BLaER1 (cell line): ENCODE data around the gene MAPK10.
"Not testable (repeated sequence)": the region's sequence is repeated elsewhere in the genome, so short reads cannot be mapped to it uniquely, and the experiment has no call there.

Experiments used
- H3K27ac ChIP-seq: shearing (Covaris generic); formaldehyde crosslinking; 2 replicates; pipeline ENCODE4 v1.8.1; 2022
- H3K27me3 ChIP-seq: shearing (Covaris generic); formaldehyde crosslinking; 2 replicates; pipeline ENCODE4 v1.8.1; 2022
- H3K36me3 ChIP-seq: shearing (Covaris generic); formaldehyde crosslinking; 2 replicates; pipeline ENCODE4 v1.8.1; 2022
- H3K4me1 ChIP-seq: shearing (Covaris generic); formaldehyde crosslinking; 2 replicates; pipeline ENCODE4 v1.8.1; 2022
- H3K4me2 ChIP-seq: shearing (Covaris generic); formaldehyde crosslinking; 2 replicates; pipeline ENCODE4 v1.8.1; 2022
- H3K4me3 ChIP-seq: shearing (Covaris generic); formaldehyde crosslinking; 2 replicates; pipeline ENCODE4 v1.8.1; 2022
- H3K9ac ChIP-seq: shearing (Covaris generic); formaldehyde crosslinking; 2 replicates; pipeline ENCODE4 v1.8.1; 2022
- H3K9me3 ChIP-seq: shearing (Covaris generic); formaldehyde crosslinking; 2 replicates; pipeline ENCODE4 v1.8.1; 2022
- H4K20me1 ChIP-seq: shearing (Covaris generic); formaldehyde crosslinking; 2 replicates; pipeline ENCODE4 v1.8.1; 2022
- Cebpa-rat ChIP-seq: shearing (Covaris generic); IDR thresholded peaks from 2 replicates; pipeline ENCODE4 v1.8.1; 2022

Gene MAPK10

GRCh38 chr4:86346320-86346719 is 13.5 kb downstream of the MAPK10 start:
- H3K9me3 ChIP-seq, result no peaks in the 10 kb centered on the region
- no peaks in the 10 kb centered on the region for H3K36me3 ChIP-seq
- H3K9ac ChIP-seq, result no peak overlapping the region
- TF ChIP-seq Cebpa-rat, result no peak
- no peak overlapping the region for H3K4me3 ChIP-seq
- no peak overlapping the region for H3K27ac ChIP-seq
- no peaks in the 10 kb centered on the region for H3K27me3 ChIP-seq
- H4K20me1 ChIP-seq, result no peaks in the 10 kb centered on the region
- no peak overlapping the region for H3K4me2 ChIP-seq
- no peaks in the 10 kb centered on the region for H3K4me1 ChIP-seq

DNA sequence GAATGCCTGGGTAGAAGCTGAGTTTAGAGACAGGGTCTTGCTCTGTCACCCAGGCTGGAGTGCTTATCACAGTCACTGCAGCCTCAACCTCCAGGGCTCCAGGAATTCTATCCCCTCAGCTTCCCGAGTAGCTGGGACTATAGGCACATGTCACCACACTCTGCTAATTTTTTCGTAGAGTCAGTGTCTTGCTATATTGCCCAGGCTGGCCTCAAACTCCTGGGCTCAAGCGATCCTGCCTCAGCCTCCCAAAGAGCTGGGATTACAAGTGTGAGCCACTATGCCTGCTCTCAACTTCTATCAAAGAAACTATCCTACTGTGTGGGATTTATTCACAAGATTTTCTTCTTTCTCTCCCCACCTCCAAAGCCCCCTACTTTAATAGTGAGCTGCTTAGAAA is 15.7 kb downstream of the MAPK10 start:
- Histone ChIP-seq H3K4me2 (no peak overlapping the region), H3K4me1 (no peaks in the 10 kb centered on the region), H3K27ac (no peak overlapping the region), H3K4me3 (no peak overlapping the region), H4K20me1 (no peaks in the 10 kb centered on the region), H3K27me3 (no peaks in the 10 kb centered on the region), H3K36me3 (no peaks in the 10 kb centered on the region), H3K9ac (no peak overlapping the region), H3K9me3 (no peaks in the 10 kb centered on the region)
- TF ChIP-seq Cebpa-rat, result no peak

- H3K9ac ChIP-seq, result no peak overlapping the region
- no peaks in the 10 kb centered on the region for H3K9me3 ChIP-seq
- H3K27ac ChIP-seq, result no peak overlapping the region
- H3K36me3 ChIP-seq, result no peaks in the 10 kb centered on the region
- H3K4me1 ChIP-seq, result no peaks in the 10 kb centered on the region
- H3K27me3 ChIP-seq, result no peaks in the 10 kb centered on the region
- H4K20me1 ChIP-seq, result no peaks in the 10 kb centered on the region
- no peak overlapping the region for H3K4me2 ChIP-seq
- H3K4me3 ChIP-seq, result no peak overlapping the region
- TF ChIP-seq Cebpa-rat, result no peak
These were observed 20.9 kb downstream of the MAPK10 start for GRCh38 chr4:86338989-86339388.

DNA sequence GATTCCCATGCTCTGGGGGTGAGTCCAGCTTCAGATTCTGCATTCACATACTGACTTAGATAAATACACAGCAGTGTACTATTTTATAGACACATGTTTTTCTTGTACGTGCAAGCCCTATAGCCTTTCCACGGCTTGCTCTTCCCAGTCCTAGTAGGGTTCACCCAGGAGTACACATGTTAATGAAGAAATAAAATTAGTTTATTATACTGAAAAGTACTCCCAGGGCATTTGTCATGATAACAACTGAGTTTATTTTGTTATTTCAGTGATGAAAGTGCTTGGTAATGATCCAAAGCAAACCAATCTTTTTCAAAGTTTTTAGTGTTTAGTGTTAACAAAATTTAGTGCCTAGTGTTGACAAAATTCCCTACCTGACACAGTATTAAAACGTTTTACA is 21.3 kb downstream of the MAPK10 start:
- H3K27ac ChIP-seq, result no peak overlapping the region
- no peaks in the 10 kb centered on the region for H3K36me3 ChIP-seq
- H4K20me1 ChIP-seq, result no peaks in the 10 kb centered on the region
- H3K4me2 ChIP-seq, result no peak overlapping the region
- H3K4me1 ChIP-seq, result no peaks in the 10 kb centered on the region
- no peak overlapping the region for H3K9ac ChIP-seq
- H3K4me3 ChIP-seq, result no peak overlapping the region
- no peak for TF ChIP-seq Cebpa-rat
- H3K9me3 ChIP-seq, result no peaks in the 10 kb centered on the region
- no peaks in the 10 kb centered on the region for H3K27me3 ChIP-seq

DNA sequence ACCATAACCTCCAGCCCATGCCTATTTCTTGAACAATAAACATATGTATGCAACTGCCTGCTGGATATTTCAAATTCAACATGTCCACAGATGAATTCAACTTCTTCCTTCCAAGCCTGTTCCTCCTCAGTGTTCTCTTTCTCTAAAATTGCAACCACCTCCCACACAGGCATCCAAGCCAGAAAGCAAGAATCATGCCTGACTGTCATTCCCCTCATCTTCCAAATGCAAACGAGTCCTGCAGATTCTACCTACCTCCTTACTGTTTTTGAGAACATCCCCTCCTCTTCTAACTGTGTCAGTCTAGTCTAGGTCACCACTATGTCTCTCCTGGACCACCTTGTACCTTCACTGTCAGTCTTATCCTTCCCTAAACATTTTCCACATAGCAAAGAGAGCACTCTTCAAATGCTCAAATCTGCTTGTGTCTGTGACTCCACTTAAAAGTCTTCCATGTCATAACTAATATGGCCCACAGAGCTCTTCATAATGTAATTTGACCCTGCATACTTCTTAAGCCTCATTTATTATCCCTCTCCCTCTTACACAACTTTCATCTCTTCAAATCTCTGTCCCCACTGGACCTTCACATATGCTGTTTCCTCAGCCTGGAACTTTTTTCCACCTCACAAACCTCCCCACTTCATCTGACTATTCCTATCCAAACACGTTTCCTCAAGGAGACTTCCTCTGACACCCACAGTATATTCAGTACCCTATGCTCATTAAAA is 25.7 kb downstream of the MAPK10 start:
- H4K20me1 ChIP-seq, result no peaks in the 10 kb centered on the region
- peaks cover 12% of the 10 kb centered on the region; the same call in 1 of the 2 replicates for H3K4me1 ChIP-seq
- H3K36me3 ChIP-seq, result no peaks in the 10 kb centered on the region
- H3K9ac ChIP-seq, result no peak overlapping the region
- no peak overlapping the region for H3K4me3 ChIP-seq
- H3K9me3 ChIP-seq, result no peaks in the 10 kb centered on the region
- no peak for TF ChIP-seq Cebpa-rat
- H3K4me2 ChIP-seq, result no peak overlapping the region
- no peaks in the 10 kb centered on the region for H3K27me3 ChIP-seq
- H3K27ac ChIP-seq, result no peak overlapping the region

- Histone ChIP-seq H3K4me2 (no peak overlapping the region), H3K4me3 (no peak overlapping the region), H4K20me1 (no peaks in the 10 kb centered on the region), H3K9ac (no peak overlapping the region), H3K27me3 (no peaks in the 10 kb centered on the region), H3K36me3 (no peaks in the 10 kb centered on the region), H3K9me3 (no peaks in the 10 kb centered on the region), H3K27ac (no peak overlapping the region), H3K4me1 (peaks cover 12% of the 10 kb centered on the region; the same call in 1 of the 2 replicates)
- no peak for TF ChIP-seq Cebpa-rat
These were observed 26.6 kb downstream of the MAPK10 start for GRCh38 chr4:86333236-86333635.

DNA sequence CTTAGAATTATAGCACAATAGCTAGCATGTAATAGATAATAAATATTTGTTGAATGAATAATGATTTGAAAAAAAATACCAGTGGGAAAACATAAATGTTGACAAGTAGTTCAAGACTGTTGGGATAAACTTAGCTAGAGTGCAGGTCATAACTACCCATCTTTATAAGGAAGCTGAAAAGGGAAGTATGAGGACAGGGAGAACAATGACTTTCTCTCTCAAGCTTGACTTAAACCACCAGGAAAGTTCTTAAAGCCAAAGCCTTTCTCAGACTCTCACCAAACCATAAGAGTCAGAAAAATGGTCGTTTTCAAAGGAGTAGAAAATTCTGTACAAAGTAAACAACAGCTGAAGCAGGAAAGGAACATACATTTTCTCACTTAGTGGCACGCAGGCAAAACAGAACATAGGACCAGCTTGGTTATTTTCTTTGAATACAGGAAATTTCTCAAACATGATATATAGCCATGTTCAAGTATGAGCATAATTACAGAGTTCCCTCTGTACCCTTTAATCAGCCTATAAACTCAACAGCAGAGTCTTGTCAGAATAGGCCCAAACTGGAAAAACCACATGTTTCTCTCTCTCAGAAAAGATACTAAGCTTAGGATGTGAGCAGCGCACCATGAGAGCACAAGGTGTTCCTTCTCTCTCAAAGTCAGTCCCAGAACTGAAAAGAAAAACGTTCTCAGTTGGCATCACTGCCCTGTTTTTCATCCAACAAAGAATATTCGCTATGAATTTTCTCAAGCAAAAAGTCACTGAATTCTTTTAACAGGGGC is 28.7 kb downstream of the MAPK10 start:
- no peak overlapping the region for H3K9ac ChIP-seq
- peaks cover 12% of the 10 kb centered on the region; the same call in 1 of the 2 replicates for H3K4me1 ChIP-seq
- H3K27ac ChIP-seq, result no peak overlapping the region
- H3K27me3 ChIP-seq, result no peaks in the 10 kb centered on the region
- no peak for TF ChIP-seq Cebpa-rat
- H3K36me3 ChIP-seq, result no peaks in the 10 kb centered on the region
- no peaks in the 10 kb centered on the region for H3K9me3 ChIP-seq
- H3K4me3 ChIP-seq, result no peak overlapping the region
- H4K20me1 ChIP-seq, result no peaks in the 10 kb centered on the region
- no peak overlapping the region; the same call in 1 of the 2 replicates for H3K4me2 ChIP-seq

- H3K9me3 ChIP-seq, H3K27me3 ChIP-seq, H3K36me3 ChIP-seq, H3K9ac ChIP-seq, H3K4me3 ChIP-seq, H4K20me1 ChIP-seq, H3K27ac ChIP-seq: not testable (repeated sequence)
- Histone ChIP-seq H3K4me2 (peak overlapping the region; percentile 7; the same call in 1 of the 2 replicates), H3K4me1 (peaks cover 12% of the 10 kb centered on the region; the same call in 1 of the 2 replicates)
These were observed 29.4 kb downstream of the MAPK10 start for GRCh38 chr4:86330411-86330810.

- no peaks in the 10 kb centered on the region for H3K36me3 ChIP-seq
- peaks cover 12% of the 10 kb centered on the region; the same call in 1 of the 2 replicates for H3K4me1 ChIP-seq
- H4K20me1 ChIP-seq, result no peaks in the 10 kb centered on the region
- H3K4me2 ChIP-seq, result no peak overlapping the region
- no peaks in the 10 kb centered on the region for H3K27me3 ChIP-seq
- H3K4me3 ChIP-seq, result no peak overlapping the region
- TF ChIP-seq Cebpa-rat, result no peak
- no peak overlapping the region for H3K9ac ChIP-seq
- no peak overlapping the region for H3K27ac ChIP-seq
- H3K9me3 ChIP-seq, result no peaks in the 10 kb centered on the region
These were observed 30.4 kb downstream of the MAPK10 start for GRCh38 chr4:86329431-86329830.

DNA sequence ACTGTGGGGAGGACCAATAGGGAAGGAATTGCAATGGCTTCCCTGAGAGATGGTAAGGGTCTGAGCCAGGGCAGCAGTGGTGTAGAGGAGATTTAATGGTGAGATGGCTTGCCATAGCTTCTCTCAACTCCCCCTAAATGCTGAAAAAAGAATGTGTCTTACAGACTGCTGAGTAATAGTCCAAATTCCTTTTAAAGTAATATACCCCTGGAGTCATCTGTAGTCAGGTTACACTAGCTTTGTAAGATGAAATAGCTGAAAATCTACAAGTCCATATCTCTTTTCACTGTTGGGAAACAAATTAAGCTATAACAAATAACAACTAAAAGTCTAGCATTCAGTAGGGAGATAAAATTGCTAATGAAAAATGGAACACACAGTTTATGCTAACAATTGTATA is 33.5 kb downstream of the MAPK10 start:
- no peak for TF ChIP-seq Cebpa-rat
- Histone ChIP-seq H3K9me3 (no peaks in the 10 kb centered on the region), H3K4me1 (peaks cover 17% of the 10 kb centered on the region; the same call in 1 of the 2 replicates)

More for the DNA sequence above, 33.5 kb downstream of the MAPK10 start:
- H3K4me2 ChIP-seq, result no peak overlapping the region
- H3K36me3 ChIP-seq, result no peaks in the 10 kb centered on the region
- H3K4me3 ChIP-seq, result no peak overlapping the region
- H3K27me3 ChIP-seq, result no peaks in the 10 kb centered on the region
- H3K27ac ChIP-seq, result no peak overlapping the region
- H3K9ac ChIP-seq, result no peak overlapping the region
- no peaks in the 10 kb centered on the region for H4K20me1 ChIP-seq
